HK-2 (cell line): ENCODE results near the gene PATE2.

Experiments used
- DNase-seq: peaks from one replicate; pipeline ENCODE4 v3.0.0-alpha.2; 2018; ENCODE audit not compliant: unreplicated experiment

PATE2 gene

DNA sequence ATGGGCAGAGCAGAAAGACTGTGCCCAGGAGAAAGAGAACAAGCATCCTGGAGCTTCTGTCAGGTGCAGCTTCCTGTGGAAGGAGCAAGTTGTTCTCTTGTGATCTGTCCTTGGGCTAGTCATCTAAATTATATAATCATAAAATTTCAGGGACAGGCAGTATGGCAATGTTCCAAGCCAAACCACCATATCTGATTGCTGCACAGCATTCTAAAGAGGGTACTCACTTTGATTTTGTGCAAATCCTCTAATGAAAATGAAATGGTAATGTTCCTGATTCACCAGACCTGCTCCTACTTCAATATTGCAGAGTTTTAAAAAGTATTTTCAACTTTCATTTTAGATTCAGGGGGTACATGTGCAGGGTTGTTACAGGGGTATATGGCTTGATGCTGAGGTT, at the start of gene PATE2:
PATE2 (minus strand) TSS at position 101 of the 400 bp plus-strand sequence; CDS start at position 46, 55 bp downstream.
- no peak for DNase-seq

DNA sequence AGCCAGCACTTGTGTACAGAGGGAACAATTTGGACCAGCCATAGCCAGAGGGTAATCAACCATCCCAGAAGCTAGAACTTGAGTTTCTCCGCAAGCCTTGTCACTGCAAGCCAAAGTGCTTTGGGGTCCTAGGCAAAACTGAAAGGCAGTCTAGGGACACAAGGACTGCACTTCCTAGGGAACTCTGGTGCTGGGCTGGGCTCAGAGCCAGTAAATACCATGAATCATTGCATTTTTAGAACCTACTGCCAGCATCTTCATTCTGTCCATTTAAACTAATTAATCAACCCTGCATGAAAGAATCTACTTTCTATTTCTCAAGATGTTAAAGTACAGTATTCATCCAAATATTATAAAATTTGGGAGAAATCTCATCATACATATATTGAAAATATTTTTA, 29.3 kb upstream of the PATE2 start:
- DNase-seq = no peak

DNA sequence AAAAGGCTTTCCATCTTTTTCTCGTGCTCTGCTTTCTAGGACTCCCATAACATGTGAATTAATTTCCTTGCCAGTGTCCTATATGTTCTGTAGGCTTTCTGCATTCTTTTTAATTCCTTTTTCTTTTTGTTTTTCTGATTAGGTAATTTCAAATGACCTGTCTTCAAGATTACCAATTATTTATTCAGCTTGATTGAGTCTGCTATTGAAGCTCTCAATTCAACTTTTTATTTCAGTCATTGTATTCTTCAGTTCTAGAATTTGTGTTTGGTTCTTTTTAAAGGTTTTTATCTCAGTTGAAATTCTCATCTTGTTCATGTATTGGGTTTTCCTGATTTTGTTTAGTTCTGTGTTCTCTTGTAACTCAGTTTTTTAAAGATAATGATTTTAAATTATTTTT, 23.8 kb upstream of the PATE2 start:
- DNase-seq = no peak

DNA sequence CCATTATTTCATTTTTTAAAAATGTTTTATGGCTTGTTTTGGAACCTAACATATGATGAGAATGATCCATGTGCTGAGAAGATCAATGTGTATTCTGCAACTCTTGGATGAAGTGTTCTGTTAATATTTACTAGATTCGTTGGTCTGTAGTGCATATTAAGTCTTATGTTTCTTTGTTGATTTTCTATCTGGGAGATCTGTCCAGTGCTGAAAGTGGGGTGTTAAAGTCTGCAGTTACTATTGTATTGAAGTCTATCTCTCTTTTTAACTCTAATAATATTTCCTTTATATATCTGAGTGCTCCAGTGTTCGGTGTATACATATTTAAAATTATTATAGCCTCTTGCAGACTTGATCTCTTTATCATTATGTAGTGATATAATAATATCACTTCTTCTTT, 21.2 kb upstream of the PATE2 start:
- no peak for DNase-seq

DNA sequence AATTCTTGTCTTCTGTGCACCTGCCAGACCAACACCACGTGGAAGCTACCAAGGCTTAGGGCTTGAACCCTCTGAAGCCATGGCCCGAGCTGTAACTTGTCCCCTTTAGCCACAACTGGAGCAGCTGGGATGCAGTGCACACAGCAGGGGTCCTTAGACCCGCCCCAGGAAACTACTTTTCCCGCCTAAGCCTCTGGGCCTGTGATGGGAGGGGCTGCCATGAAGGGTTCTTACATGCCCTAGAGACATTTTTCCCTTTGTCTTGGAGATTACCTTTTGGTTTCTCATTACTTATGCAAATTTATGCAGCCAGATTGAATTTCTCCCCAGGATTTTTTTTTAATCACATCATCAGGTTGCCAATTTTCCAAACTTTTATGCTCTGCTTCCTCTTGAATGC, 19.0 kb upstream of the PATE2 start:
- DNase-seq = no peak

DNA sequence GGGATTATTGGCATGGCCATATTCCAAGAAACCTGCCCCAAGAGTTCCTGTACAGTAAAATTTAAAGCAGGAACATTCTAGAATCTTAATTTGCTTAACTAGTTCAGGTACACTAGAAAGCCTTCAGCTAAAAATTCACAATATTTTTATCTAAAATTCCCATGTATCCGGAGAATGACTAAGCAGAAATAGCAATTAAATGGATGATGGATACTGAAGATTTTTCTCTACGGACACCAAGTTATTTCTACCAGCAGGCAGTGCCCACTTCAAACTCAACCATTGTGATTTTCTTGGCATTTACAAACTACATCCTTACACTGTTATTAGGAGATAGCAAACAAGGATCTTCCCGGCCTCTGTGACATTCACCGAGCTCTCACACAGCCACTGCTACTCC, 12.2 kb upstream of the PATE2 start:
- DNase-seq = no peak

DNA sequence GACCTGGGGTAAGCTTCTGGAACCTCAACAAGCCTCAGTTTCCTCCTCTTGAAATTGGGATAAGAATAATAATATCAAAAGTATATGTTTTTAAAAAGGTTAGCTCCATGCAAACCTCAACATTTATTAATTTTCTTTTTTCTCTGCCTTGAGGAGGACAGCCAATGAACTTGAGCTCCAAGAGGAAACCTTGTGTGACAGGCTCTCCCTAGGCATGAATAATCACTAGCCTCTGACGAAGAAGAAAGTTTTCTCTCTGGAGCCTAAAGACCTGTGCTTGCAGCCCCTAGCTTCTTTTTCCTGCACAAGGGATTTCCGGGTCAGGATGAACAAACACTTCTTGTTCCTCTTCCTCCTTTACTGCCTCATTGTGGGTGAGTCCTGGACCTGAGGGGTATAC, 9.2 kb upstream of the PATE2 start, which contains the start of gene PATE3:
PATE3 (plus strand) TSS at position 301 of the 400 bp plus-strand sequence; CDS start at position 326, 25 bp downstream.
- no peak for DNase-seq

DNA sequence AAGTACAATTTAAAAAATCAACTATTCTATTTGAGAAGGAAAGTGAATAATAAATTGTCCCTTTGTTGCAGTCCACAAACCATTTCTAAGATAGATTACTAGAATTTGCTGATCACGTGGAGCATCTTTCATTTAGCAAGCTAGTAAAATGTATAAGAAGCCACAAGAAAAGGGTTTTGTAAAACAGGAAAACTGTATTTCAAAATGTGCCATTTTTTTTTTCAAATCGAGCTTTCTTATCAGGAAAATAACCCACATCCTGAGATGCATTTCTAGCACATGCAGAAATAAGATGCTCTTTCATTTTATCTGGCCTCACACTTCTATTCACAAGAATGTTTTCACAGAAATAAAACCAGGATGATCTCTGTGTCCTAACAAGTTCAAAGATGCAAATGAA, 6.0 kb upstream of the PATE2 start:
- no peak for DNase-seq

DNA sequence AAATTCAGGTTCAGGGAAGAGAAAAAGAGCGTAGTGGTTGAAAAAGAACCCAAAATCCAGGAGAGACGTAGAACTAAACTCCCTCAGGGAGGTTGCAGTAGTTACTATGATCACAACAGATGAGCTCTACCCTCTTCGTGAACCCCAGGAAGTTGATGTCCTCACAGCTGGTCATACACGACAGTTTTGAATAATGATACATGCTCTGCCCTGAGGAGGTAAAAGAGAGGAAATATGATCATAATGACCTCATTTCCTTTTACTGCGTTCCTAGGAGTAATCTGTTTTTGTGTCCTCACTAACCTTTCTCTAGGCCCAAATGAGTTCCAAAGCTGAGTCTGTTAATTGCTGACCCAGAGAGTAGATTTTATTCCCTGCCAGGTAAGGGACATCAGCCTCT, 1.3 kb downstream of the PATE2 start:
- DNase-seq = no peak

DNA sequence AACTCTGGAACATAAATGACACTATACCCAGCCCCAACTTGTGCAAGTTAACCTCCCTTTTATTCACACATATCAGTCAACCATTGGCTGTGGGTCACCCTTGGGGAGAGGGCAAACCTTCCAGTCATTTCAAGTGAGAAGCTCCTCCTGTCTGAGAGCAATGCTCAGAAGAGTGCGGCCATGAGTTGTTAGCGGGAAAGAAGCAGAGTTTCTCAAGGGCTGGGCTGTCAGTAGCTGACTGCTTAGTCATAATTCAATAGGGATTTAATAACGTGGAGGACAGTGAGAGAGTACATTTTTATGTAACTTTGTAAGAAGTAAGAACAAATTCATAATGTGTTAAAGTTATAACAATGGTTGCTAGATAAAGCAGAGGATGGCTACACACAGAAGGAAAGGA, 5.1 kb downstream of the PATE2 start:
- DNase-seq = no peak

DNA sequence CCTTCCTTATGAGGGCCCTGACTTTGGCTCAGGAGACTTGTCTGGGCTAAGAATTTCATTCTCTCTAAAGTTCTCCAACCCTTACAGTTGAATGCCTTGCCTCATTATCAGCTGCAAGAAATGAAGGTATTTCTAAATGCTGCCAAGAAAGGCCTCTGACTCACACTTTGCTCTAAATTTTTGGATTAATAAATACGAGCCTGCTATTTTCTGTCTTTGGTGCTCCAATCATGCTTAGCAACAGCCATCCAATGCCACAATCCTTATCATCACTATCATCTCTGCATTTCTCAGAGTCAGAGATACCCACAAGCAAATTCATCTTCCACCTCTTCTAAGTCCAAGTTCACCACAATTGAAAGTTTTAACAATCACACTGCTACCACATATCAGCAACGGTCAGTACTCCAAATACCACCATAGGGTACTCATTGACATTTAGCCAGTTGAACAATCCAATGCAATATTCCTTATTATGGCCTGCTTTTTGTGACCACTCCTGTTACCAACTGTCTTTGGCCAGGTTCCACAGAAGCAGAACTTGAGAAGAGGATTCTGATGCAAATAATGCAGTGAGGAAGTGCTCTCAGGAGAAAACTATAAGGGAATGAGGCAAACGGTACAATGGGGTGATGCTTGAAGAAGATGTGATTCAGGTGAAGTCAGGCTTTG, 5.7 kb downstream of the PATE2 start:
- DNase-seq = no peak

DNA sequence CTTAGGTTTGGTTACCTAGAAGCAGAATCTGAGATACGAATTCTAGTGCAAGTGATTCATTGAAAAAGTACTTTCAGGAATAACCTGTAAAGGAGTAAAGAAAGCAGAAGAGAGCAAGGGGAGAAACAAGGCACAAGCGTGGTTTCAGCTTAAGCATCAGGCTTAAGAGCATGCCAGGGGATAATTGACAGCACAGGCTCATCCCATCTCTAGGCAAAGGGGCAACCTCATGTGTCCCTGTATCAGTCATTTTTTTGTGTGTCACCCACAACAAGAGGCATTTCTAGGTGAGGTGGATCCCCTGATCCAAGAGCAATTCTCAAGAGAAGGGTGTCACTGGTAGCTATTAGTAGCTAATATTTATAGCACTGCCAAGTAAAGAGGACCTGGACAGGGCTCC, 8.0 kb downstream of the PATE2 start:
- no peak for DNase-seq

DNA sequence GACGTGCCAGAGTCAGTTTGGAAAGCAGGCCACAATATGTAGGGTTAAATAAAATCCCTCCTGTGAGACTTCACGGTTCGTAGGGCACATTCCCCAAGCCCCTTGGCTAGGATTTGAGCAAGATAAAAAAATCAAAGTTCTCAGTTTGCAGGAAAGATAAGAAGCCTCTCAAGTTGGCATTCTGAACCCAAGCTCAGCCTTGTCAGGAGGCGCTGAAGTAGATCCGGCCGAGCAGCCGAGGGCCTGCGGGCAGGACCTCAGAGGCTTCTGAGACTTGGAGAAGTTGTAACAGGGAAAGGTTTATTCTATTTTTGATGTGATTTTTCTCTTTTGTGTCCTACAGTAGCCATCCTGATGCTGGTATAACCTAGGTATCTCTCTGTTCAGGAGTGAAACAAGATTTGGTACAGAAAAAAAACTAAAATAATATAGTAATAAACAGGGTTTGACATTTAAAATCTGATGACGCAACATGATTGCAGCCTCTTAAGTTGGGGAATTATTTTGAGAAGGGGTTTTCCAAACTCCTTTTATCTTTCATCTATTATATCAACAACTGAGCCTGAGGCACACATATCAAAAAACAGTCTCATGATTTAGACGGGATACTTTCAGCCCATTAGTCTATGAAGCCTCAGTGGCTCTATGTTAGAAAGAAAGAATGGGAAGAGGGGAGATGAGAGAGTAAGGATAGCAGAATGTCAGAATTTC, 10.1 kb downstream of the PATE2 start:
- no peak for DNase-seq

DNA sequence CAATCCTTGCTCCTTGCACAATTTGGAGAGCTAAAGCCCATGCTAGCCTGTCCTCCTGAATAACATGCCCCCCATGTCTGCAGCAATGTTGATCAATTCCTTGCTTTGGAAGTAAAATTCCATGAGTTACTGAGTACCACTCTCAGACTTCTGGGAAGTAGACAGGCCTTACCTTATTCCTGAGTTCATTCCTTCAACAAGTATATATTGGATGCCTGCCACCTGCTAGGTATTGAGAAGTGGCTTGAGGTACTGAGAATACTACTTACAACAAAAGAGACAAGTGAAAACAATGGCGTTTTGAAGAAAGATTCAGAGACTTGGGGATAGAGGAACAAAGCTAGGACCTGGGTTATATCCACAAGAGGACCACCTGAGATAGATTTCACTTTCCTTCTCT, 12.4 kb downstream of the PATE2 start:
- no peak for DNase-seq

DNA sequence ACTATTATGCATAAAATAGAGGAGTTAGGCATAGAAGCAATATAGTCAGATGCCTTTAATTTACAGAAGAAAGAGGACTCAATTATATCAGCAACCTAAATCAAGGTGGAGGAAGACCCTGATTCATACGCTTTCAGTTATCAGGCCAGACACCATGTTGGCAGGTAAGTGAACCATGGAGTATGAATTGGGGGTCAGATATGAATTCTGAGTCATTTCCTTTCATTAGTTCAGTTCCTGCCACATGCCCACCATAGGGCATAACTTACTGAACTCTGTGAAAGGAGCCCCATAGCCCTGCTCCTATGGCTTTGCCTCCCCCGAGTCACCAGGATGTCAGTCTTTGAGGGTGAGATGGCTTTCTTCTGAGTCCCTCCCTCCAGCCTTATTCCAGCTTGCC, 15.1 kb downstream of the PATE2 start:
- DNase-seq = no peak

DNA sequence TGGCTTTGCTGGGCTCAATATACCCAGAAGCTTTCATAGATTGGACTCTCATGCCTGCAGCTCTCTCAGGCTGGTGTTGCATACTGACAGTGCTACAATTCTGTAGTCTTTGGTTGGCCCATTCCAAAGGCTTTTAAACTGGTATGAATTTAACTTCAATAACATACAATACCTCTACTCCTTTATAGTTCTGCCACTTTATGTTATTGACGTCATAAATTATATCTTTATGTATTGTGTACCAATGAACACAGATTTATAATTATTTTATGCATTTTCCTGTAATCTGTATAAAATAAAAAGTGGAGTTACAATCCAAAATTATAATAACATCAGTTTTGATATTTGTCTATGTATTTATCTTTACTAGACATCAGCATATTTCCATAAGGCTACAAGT, 16.2 kb downstream of the PATE2 start:
- no peak for DNase-seq

DNA sequence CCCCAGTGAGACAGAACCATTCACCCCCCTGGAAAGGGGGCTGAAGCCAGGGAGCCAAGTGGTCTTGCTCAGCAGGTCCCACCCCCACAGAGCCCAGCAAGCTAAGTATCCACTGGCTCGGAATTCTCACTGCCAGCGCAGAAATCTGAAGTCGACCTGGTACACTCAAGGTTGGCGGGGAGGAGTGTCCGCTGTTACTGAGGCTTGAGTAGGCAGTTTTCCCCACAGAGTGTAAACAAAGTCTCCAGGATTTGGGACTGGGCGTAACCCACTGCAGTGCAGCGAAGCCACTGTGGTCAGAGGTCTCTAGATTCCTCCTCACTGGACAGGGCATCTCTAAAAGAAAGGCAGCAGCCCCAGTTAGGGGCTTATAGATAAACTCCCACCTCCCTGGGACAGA, 22.6 kb downstream of the PATE2 start:
- DNase-seq = no peak

DNA sequence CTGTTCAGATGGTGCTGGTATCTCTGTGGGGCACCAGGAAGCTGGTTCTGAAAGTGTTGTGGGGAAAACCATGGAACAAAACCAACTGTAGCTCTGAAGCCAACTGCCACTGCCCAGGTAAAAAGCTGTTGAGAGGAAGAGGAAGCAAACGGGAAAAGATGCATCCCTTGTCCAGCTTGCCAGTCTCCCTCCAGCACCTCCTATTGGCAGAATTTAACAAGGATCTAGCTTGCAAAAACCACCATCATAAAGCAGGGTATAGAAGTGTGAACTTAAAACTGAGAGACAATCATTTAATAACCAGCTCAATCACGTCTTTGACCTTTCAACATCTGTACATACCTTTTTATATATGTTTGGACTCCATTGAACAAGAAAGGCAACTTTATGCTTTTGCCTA, 28.0 kb downstream of the PATE2 start:
- DNase-seq = no peak

DNA sequence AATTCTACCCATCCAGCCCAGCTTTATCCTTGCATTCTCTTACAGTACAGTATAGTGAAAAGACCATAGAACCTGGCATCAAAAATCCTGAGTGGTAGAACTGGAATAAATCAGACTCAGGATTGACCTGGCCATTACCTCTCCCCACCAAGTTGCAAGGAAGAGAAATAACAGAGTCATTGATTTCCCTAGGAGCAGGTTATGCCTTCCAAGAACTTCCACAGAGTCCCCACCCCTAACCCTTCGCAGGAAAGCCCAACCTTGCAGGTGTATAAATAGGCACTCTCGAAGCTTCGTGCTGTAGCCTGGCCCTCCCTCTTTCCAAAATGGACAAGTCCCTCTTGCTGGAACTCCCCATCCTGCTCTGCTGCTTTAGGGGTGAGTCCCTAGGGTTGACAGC, 32.6 kb downstream of the PATE2 start, which contains the start of gene PATE1:
PATE1 (plus strand) TSS at position 301 of the 400 bp plus-strand sequence; CDS start at position 327, 26 bp downstream.
- no peak for DNase-seq

DNA sequence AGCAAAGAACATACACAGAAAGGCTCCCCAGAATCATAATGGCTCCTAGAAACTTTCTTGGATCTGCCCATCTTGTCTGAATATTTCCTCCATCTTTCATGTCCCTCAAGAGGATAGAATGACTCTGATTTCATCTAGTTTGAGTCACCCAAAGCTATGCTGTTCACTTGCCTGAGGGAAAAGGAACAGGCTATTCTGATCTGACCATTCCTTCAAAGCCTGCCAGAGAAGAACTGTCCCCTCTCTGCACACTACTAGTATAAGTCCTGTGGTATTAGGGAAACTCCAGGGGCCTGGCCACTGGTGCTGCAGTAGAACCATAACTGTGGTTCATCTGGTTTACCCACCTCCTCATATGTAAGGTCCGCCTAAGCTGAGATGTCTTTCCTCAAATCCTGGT, 34.9 kb downstream of the PATE2 start:
- DNase-seq = no peak

DNA sequence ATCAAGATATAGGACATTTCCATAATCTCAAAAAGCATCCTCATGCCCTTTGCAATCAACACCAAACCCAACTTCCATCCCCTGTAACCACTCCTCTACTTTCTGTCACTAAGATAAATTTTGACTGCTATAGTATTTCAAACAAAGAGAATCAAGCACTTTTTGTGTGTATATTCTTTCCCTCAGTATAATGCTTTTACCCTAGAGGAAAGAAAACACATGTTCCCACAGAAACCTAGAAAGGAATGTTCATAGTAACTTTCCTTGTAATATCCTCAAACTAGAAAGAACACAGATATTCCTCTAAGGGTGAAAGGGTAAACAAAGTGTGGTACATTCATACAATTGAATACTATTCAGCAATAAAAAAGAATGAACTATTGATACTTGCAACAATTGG, 38.0 kb downstream of the PATE2 start:
- DNase-seq = no peak

DNA sequence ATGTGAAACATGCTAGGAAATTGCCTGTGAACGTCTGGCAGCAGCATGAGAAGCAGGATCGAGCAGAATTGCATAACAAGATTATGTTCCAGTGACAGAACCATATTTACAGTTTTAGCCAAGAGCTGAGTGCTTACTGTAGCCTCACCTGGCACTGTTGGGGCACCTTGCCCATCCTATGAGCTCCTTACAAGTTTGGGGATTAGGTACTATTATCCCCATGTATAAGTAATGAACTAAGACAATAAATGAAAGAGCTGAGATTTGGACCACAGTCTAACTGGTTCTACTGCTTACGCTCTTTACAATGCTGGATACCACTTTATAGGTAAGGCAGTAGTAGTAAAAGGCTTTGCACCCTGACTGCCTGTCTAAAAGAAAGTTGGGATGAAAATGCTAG, 49.7 kb downstream of the PATE2 start:
- DNase-seq = no peak
